CD4-positive, alpha-beta T cell treated with Interleukin-4 for 1 hour (primary cell): ENCODE data around the gene C1D.
"Not testable (repeated sequence)": the region's sequence is repeated elsewhere in the genome, so short reads cannot be mapped to it uniquely, and the experiment has no call there.

ENCODE experiments used
- DNase-seq, 2 donors: peaks; one replicate each; pipeline ENCODE4 v3.0.0-alpha.2; 2020 to 2022

The C1D gene

GRCh38 chr2:67997903-67998302, 64.9 kb downstream of the C1D start:
- no peak for DNase-seq

GRCh38 chr2:67997528-67997900, 65.3 kb downstream of the C1D start:
- no peak for DNase-seq

GRCh38 chr2:67996772-67997527, 65.9 kb downstream of the C1D start:
- no peak for DNase-seq

- DNase-seq = no peak
These were observed 68.1 kb downstream of the C1D start for GRCh38 chr2:67994716-67995115.

- DNase-seq = not testable (repeated sequence)
These were observed 68.7 kb downstream of the C1D start for GRCh38 chr2:67994069-67994468.

- DNase-seq = no peak
These were observed 69.5 kb downstream of the C1D start for GRCh38 chr2:67993329-67993728.

GRCh38 chr2:67991456-67991855, 71.3 kb downstream of the C1D start:
- DNase-seq = no peak
